SK-N-SH treated with all-trans-retinoic acid at 6 μM for 48 hours (cell line): ENCODE data around the gene RAPGEF4.

Experiments
- BACH2 ChIP-seq: fragments of 250-450 bp; sonication (Bioruptor Pico); IDR thresholded peaks from 2 replicates; pipeline ENCODE4 v1.9.0; 2021; ENCODE audit warnings: mild to moderate bottlenecking, borderline replicate concordance
- ZFP3 ChIP-seq: fragments of 250-450 bp; sonication (Bioruptor Pico); IDR thresholded peaks from 2 replicates; pipeline ENCODE4 v1.5.0; 2020; ENCODE audit warnings: mild to moderate bottlenecking, moderate library complexity
- ZFP30 ChIP-seq: fragments of 450-650 bp; formaldehyde crosslinking; IDR thresholded peaks from 2 replicates; pipeline ENCODE4 v1.5.0; 2022; ENCODE audit warnings: mild to moderate bottlenecking, moderate library complexity
- TF ChIP-seq, protein P1 (sequence below): fragments of 250-450 bp; sonication (Bioruptor Pico); IDR thresholded peaks from 2 replicates; pipeline ENCODE4 v1.8.0; 2020; ENCODE audit warnings: mild to moderate bottlenecking, moderate library complexity, borderline replicate concordance

DNA sequence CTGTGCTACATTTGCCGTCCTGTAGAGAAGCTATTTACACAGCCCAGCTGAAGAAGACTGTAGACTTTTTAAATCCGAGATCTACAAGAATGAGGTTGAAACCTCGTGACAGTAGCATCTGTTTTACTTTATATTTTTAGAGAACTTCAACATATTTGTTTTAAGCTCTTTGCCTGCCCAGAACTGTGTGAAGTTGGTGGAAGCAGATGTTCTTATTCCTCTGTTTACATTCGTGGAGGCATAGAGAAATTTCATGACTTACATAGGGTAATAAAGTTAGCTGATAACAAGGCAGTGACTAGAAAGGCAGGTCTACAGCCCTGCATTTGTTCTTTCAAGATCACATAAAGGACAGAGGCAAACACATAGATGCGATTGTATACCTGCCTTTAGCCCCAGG, 293.0 kb downstream of the RAPGEF4 start:
- TF ChIP-seq ZFP3 (CRISPR knock-in tag) (no peak), BACH2 (CRISPR knock-in tag) (no peak), ZFP30 (no peak)
- TF ChIP-seq, protein P1, sequence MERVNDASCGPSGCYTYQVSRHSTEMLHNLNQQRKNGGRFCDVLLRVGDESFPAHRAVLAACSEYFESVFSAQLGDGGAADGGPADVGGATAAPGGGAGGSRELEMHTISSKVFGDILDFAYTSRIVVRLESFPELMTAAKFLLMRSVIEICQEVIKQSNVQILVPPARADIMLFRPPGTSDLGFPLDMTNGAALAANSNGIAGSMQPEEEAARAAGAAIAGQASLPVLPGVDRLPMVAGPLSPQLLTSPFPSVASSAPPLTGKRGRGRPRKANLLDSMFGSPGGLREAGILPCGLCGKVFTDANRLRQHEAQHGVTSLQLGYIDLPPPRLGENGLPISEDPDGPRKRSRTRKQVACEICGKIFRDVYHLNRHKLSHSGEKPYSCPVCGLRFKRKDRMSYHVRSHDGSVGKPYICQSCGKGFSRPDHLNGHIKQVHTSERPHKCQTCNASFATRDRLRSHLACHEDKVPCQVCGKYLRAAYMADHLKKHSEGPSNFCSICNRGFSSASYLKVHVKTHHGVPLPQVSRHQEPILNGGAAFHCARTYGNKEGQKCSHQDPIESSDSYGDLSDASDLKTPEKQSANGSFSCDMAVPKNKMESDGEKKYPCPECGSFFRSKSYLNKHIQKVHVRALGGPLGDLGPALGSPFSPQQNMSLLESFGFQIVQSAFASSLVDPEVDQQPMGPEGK (CRISPR knock-in tag) = no peak
